K562 (cell line): ENCODE data around the gene GRIN2D. TPM values are rescaled to one million over a fixed set of nuclear protein-coding genes. Genes with fewer than 3 reads are reported as not detected.

ENCODE experiments used
- BRCA1 ChIP-seq, 2 experiments: fragments of 450-650 bp in 1 of 2; sonication (generic) in 1 of 2; formaldehyde crosslinking in 1 of 2; IDR thresholded peaks; 2 replicates each; pipeline versions ENCODE4 v1.5.0 to v1.6.1; 2017 to 2020; ENCODE audit warnings: mild to moderate bottlenecking in 1 of 2, missing genetic modification reagents in 1 of 2
- GATAD2A ChIP-seq: fragments of 450-650 bp; IDR thresholded peaks from 2 replicates; pipeline ENCODE4 v1.6.1; 2017
- MLLT1 ChIP-seq, 2 experiments: fragments of 450-650 bp; IDR thresholded peaks; 2 replicates each; pipeline ENCODE4 v1.6.1; 2016
- PHB2 ChIP-seq: fragments of 450-650 bp; IDR thresholded peaks from 2 replicates; pipeline ENCODE4 v1.6.1; 2017; ENCODE audit warnings: low read depth
- POLR2H ChIP-seq: IDR thresholded peaks from 2 replicates; pipeline ENCODE4 v1.6.1; 2016; ENCODE audit warnings: missing genetic modification characterization, low read depth, mild to moderate bottlenecking, control low read depth, missing compliant biosample characterization, moderate library complexity
- TCF15 ChIP-seq: fragments of 250-450 bp; sonication (Bioruptor Pico); IDR thresholded peaks from 2 replicates; pipeline ENCODE4 v1.8.0; 2022; ENCODE audit warnings: moderate library complexity, mild to moderate bottlenecking, inconsistent platforms
- TSC22D4 ChIP-seq: fragments of 450-650 bp; IDR thresholded peaks from 2 replicates; pipeline ENCODE4 v1.6.1; 2016; ENCODE audit warnings: missing genetic modification characterization, missing biosample characterization, control low read depth
- YBX1 ChIP-seq: fragments of 450-650 bp; IDR thresholded peaks from 2 replicates; pipeline ENCODE4 v1.7.1; 2016; ENCODE audit warnings: mild to moderate bottlenecking
- ZBTB40 ChIP-seq, 2 experiments: fragments of 450-650 bp in 1 of 2; sonication (generic) in 1 of 2; formaldehyde crosslinking in 1 of 2; IDR thresholded peaks; 2 replicates each; pipeline versions ENCODE4 v1.7.1 to v1.9.0; 2016 to 2022; ENCODE audit warnings: inconsistent platforms in 1 of 2, mild to moderate bottlenecking in 1 of 2, missing genetic modification reagents in 1 of 2
- ZNF146 ChIP-seq: IDR thresholded peaks from one replicate; pipeline ENCODE4 v1.6.1; 2018; ENCODE audit warnings: missing compliant biosample characterization; ENCODE audit not compliant: unreplicated experiment
- ZNF212 ChIP-seq: fragments of 450-650 bp; formaldehyde crosslinking; IDR thresholded peaks from 2 replicates; pipeline ENCODE4 v1.4.0; 2020; ENCODE audit warnings: mild to moderate bottlenecking
- ZNF431 ChIP-seq: sonication (generic); formaldehyde crosslinking; IDR thresholded peaks from 2 replicates; pipeline ENCODE4 v1.8.0; 2022; ENCODE audit warnings: mild to moderate bottlenecking, missing genetic modification reagents
- ZNF668 ChIP-seq: fragments of 250-450 bp; sonication (Bioruptor Pico); IDR thresholded peaks from 2 replicates; pipeline ENCODE4 v1.8.0; 2022; ENCODE audit warnings: mild to moderate bottlenecking, inconsistent platforms
- polyA plus RNA-seq, 8 experiments: library from polyadenylated mRNA; depleted of rRNA in 4 of 8; stranded (reverse) in 5 of 8; unstranded in 3 of 8; fragments of >200 nt; fragmentation: Nextera tagmentation in 2 of 8; fragmentation: Illumina TruSeq in 1 of 8; extraction: Ambion mirVana in 2 of 8; extraction: Trizol in 1 of 8; gene quantifications; 2 replicates each; pipeline versions ENCODE4 v1.2.1 to v1.2.3, GENCODE V29; 2011 to 2014; ENCODE audit warnings: inconsistent platforms in 1 of 8, missing spikeins in 1 of 8
- total RNA-seq, 7 experiments: library from RNA; depleted of rRNA in 6 of 7; stranded (reverse); fragments of >200 nt in 6 of 7; fragmentation: Illumina TruSeq in 2 of 7; extraction: Trizol in 2 of 7; gene quantifications; 2 replicates each; pipeline versions ENCODE4 v1.2.1 to v1.2.3, GENCODE V29; 2011 to 2021; ENCODE audit warnings: low replicate concordance in 1 of 7
- TF ChIP-seq, protein P1 (sequence below): fragments of 450-650 bp; conservative IDR thresholded peaks from 2 replicates; pipeline ENCODE4 v1.6.1; 2016; ENCODE audit warnings: missing genetic modification characterization, low read depth, mild to moderate bottlenecking, control low read depth, missing compliant biosample characterization

Gene GRIN2D
- total and polyA plus RNA-seq, 9 of the 15 experiments (the other 6 are each of a cell fraction or from before 2014, with no cell fraction given): 0.32 to 31.5 (median 1.8) TPM

GRCh38 chr19:48397263-48398101 is 4.0 kb downstream of the GRIN2D start (continued):
- TF ChIP-seq BRCA1 (IDR thresholded peaks at IDR 0.05) (no peak), BRCA1 (CRISPR knock-in tag; IDR thresholded peaks at IDR 0.05) (no peak), MLLT1 (IDR thresholded peaks at IDR 0.05) (peak; percentile 84 to 86; a peak in 2 of 4 replicates), ZBTB40 (IDR thresholded peaks at IDR 0.05) (peak; percentile 76), ZBTB40 (CRISPR knock-in tag; IDR thresholded peaks at IDR 0.05) (no peak), ZNF146 (CRISPR knock-in tag) (no peak), POLR2H (tag) (no peak), PHB2 (peak; percentile 68; the same call in 1 of the 2 replicates), TSC22D4 (peak; percentile 79; the same call in 1 of the 2 replicates), TCF15 (CRISPR knock-in tag) (no peak), ZNF431 (peak; percentile 40; the same call in 1 of the 2 replicates), ZNF668 (CRISPR knock-in tag) (no peak), ZNF212 (CRISPR knock-in tag) (no peak), GATAD2A (peak; percentile 34; the same call in 1 of the 2 replicates), YBX1 (0 out of 2 replicates have a peak, but pooled peaks have one; percentile 76)
- TF ChIP-seq, protein P1, sequence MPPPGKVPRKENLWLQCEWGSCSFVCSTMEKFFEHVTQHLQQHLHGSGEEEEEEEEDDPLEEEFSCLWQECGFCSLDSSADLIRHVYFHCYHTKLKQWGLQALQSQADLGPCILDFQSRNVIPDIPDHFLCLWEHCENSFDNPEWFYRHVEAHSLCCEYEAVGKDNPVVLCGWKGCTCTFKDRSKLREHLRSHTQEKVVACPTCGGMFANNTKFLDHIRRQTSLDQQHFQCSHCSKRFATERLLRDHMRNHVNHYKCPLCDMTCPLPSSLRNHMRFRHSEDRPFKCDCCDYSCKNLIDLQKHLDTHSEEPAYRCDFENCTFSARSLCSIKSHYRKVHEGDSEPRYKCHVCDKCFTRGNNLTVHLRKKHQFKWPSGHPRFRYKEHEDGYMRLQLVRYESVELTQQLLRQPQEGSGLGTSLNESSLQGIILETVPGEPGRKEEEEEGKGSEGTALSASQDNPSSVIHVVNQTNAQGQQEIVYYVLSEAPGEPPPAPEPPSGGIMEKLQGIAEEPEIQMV (tag): 0 out of 2 replicates have a peak, but pooled peaks have one; percentile 20
